Progenitor cell of endocrine pancreas (in vitro differentiated cells): ENCODE measurements around the gene PRODH2. TPM values are rescaled to one million over a fixed set of nuclear protein-coding genes. Genes with fewer than 3 reads are reported as not detected.

Source experiments
- DNase-seq: peaks from one replicate; pipeline ENCODE4 v3.0.0; 2021; ENCODE audit warnings: low spot score; ENCODE audit not compliant: unreplicated experiment
- H3K27ac Mint-ChIP-seq: 2 replicates; pipeline ENCODE4 v1.8.0; 2021; ENCODE audit warnings: mild to moderate bottlenecking, moderate library complexity, mixed read lengths
- H3K27me3 Mint-ChIP-seq: 2 replicates; pipeline ENCODE4 v1.8.0; 2021; ENCODE audit warnings: mixed read lengths
- H3K36me3 Mint-ChIP-seq: 2 replicates; pipeline ENCODE4 v1.8.0; 2022; ENCODE audit warnings: mixed read lengths; ENCODE audit not compliant: insufficient read depth
- H3K4me1 Mint-ChIP-seq: 2 replicates; pipeline ENCODE4 v1.8.0; 2021; ENCODE audit warnings: low read depth, mixed read lengths
- H3K4me3 Mint-ChIP-seq: 2 replicates; pipeline ENCODE4 v1.8.0; 2021; ENCODE audit warnings: low read depth, mild to moderate bottlenecking, moderate library complexity, mixed read lengths
- H3K9me3 Mint-ChIP-seq: 2 replicates; pipeline ENCODE4 v1.8.0; 2021; ENCODE audit warnings: low read depth, mixed read lengths
- total RNA-seq: library from RNA; stranded (reverse); gene quantifications from 2 replicates; pipeline ENCODE4 v1.2.1, GENCODE V29; 2021
- TF ChIP-seq, protein P1 (sequence below): fragments of 200-600 bp; sonication (generic); IDR thresholded peaks from one replicate; pipeline ENCODE4 v1.5.0; 2021; ENCODE audit warnings: antibody characterized with exemption, mild to moderate bottlenecking; ENCODE audit not compliant: unreplicated experiment

Gene PRODH2
- total RNA-seq, 1 donor from 2014 or later, result 5.3 TPM

DNA sequence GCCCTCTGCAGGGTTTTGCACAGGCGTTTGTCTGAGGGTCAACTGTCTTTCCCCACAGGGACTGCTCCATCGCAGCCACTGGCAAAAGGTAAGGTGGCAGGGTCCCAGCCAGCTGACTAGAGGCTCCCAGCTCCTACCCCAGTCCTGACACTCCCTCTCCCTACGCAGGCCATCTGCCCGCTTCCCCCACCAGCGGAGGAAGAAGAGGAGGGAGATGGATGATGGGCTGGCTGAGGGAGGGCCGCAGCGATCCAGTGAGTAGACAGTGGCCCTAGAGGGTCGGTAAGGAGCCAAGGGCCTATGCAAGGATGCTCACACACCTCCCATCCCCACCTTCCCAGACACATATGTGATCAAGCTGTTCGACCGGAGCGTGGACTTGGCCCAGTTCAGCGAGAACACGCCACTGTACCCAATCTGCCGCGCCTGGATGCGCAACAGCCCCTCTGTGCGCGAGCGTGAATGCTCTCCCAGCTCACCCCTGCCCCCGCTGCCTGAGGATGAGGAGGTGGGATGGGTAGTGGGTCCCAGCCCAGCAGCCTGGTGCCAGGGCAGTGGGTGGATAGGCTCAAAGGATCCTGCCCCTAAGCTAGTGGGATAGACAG is 59.8 kb downstream of the PRODH2 start:
- Mint-ChIP-seq H3K4me3 (no peak overlapping the region), H3K4me1 (peaks cover 20% of the 10 kb centered on the region), H3K27ac (no peak overlapping the region), H3K36me3 (peaks cover 15% of the 10 kb centered on the region), H3K9me3 (no peaks in the 10 kb centered on the region), H3K27me3 (peaks cover 20% of the 10 kb centered on the region)
- TF ChIP-seq, protein P1, sequence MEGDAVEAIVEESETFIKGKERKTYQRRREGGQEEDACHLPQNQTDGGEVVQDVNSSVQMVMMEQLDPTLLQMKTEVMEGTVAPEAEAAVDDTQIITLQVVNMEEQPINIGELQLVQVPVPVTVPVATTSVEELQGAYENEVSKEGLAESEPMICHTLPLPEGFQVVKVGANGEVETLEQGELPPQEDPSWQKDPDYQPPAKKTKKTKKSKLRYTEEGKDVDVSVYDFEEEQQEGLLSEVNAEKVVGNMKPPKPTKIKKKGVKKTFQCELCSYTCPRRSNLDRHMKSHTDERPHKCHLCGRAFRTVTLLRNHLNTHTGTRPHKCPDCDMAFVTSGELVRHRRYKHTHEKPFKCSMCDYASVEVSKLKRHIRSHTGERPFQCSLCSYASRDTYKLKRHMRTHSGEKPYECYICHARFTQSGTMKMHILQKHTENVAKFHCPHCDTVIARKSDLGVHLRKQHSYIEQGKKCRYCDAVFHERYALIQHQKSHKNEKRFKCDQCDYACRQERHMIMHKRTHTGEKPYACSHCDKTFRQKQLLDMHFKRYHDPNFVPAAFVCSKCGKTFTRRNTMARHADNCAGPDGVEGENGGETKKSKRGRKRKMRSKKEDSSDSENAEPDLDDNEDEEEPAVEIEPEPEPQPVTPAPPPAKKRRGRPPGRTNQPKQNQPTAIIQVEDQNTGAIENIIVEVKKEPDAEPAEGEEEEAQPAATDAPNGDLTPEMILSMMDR, result no peak
- DNase-seq, result no peak

DNA sequence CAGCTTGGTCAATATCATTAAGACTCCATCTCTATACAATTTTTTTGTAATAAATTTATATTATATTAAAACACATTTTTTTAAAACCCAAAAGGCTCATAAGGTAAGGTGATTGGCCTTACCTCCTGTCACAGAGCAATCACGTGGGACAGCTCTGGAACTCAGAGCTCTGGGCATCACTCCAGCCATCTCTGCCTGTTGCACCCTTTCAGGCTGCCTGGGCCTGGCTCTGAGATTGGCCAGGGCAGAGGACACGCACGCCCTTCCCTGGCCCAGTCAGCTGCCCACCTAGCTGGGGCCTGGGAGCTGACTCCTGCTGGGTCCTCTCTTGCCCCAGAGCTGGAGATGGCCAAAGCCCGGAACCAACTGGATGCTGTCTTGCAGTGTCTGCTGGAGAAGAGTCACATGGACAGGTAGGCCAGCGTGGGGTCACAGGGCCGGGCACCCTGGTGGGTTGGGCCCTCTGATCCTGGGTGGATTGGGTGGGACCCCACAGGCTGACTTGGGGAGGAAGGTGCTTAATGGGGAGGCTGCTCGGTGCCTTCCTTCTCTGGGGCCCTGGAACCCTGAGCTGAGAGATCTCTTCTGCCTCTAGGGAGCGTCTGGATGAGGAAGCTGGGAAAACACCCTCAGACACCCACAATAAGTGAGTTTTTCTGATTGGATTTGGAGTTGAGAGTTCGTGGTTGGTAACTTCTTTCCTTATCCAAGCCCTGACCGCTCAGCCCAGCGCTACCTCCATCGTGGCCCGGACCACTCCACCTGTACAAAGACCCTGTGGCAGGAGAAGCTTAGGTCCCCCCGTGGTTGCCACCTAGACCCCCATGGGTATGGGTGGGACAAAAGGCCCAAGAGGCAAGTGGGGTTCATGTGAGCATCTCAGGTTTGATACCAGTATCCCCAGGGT is 60.6 kb downstream of the PRODH2 start:
- DNase-seq, result no peak
- H3K27ac Mint-ChIP-seq, result no peak overlapping the region
- H3K27me3 Mint-ChIP-seq, result peaks cover 20% of the 10 kb centered on the region
- H3K4me3 Mint-ChIP-seq, result no peak overlapping the region
- TF ChIP-seq, protein P1, result no peak
- peaks cover 20% of the 10 kb centered on the region for H3K4me1 Mint-ChIP-seq
- peaks cover 16% of the 10 kb centered on the region for H3K36me3 Mint-ChIP-seq
- no peaks in the 10 kb centered on the region for H3K9me3 Mint-ChIP-seq

DNA sequence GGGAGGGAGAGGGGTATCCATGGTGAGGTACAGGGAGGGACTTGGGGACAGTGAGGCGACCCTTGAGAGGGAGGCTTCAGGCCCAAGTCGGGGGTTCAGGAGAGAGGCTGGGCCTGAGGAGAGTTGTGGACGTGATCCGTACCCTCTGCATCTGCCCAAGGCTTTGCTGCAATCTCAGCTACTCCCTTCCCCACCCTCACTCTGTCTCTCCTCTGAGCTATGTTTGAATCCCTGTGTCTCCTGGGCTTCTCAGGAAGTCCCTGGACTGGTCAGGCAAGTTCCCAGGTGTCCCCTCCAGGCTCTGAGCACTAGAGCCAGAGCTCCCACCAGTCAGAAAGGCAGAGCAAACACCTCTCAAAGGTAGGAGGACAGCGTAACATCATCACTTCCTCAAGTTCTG is 62.5 kb downstream of the PRODH2 start:
- TF ChIP-seq, protein P1, result no peak
- H3K4me3 Mint-ChIP-seq, result peak overlapping the region; percentile 49
- H3K27me3 Mint-ChIP-seq, result peaks cover 12% of the 10 kb centered on the region
- peaks cover 14% of the 10 kb centered on the region for H3K36me3 Mint-ChIP-seq
- peaks cover 27% of the 10 kb centered on the region for H3K4me1 Mint-ChIP-seq
- no peak for DNase-seq
- no peak overlapping the region for H3K27ac Mint-ChIP-seq
- no peaks in the 10 kb centered on the region for H3K9me3 Mint-ChIP-seq

Other genes starting within 250 kb of the PRODH2 start
- gene ATP4A, start 249.2 kb downstream of the PRODH2 start, total RNA-seq, result 0.18 TPM in 1 of 2 replicates, not detected in the other
- gene PMIS2, start 226.7 kb downstream of the PRODH2 start, total RNA-seq, result not detected in 2 replicates
- gene HAUS5, start 200.1 kb downstream of the PRODH2 start, total RNA-seq, result 32.9 and 34.1 TPM in 2 replicates
- 69.2 and 76.0 TPM in 2 replicates for gene RBM42, start 183.8 kb downstream of the PRODH2 start, total RNA-seq
- gene ETV2, start 171.1 kb downstream of the PRODH2 start, total RNA-seq, result 1.0 and 1.3 TPM in 2 replicates
- 307 and 315 TPM in 2 replicates for gene COX6B1, start 164.5 kb downstream of the PRODH2 start, total RNA-seq
- gene UPK1A, start 146.3 kb downstream of the PRODH2 start, total RNA-seq, result not detected in 2 replicates
- gene ZBTB32, start 108.3 kb downstream of the PRODH2 start, total RNA-seq, result not detected in 2 replicates
- 65.0 and 70.2 TPM in 2 replicates for gene KMT2B, start 94.8 kb downstream of the PRODH2 start, total RNA-seq
- 5.1 TPM in 2 replicates for gene IGFLR1, start 70.4 kb downstream of the PRODH2 start, total RNA-seq
- gene U2AF1L4, start 67.4 kb downstream of the PRODH2 start, total RNA-seq, result 35.5 and 37.4 TPM in 2 replicates
- gene PSENEN, start 67.2 kb downstream of the PRODH2 start, total RNA-seq, result 81.4 and 83.8 TPM in 2 replicates
- 12.7 and 13.1 TPM in 2 replicates for gene LIN37, start 64.3 kb downstream of the PRODH2 start, total RNA-seq
- 0.33 TPM in 1 of 2 replicates, not detected in the other for gene HSPB6, start 55.8 kb downstream of the PRODH2 start, total RNA-seq
- gene PROSER3, start 54.7 kb downstream of the PRODH2 start, total RNA-seq, result 58.6 and 62.3 TPM in 2 replicates
- gene ARHGAP33, start 37.3 kb downstream of the PRODH2 start, total RNA-seq, result 46.3 and 54.3 TPM in 2 replicates
- gene NPHS1, start 39.7 kb upstream of the PRODH2 start, total RNA-seq, result 15.7 and 17.5 TPM in 2 replicates
- 97.5 and 100.0 TPM in 2 replicates for gene KIRREL2, start 44.1 kb upstream of the PRODH2 start, total RNA-seq
- gene APLP1, start 55.7 kb upstream of the PRODH2 start, total RNA-seq, result 134 and 135 TPM in 2 replicates
- gene NFKBID, start 87.7 kb upstream of the PRODH2 start, total RNA-seq, result 11.4 and 13.9 TPM in 2 replicates
- gene HCST, start 89.7 kb upstream of the PRODH2 start, total RNA-seq, result 1.6 TPM in 1 of 2 replicates, not detected in the other
- not detected in 2 replicates for gene TYROBP, start 95.5 kb upstream of the PRODH2 start, total RNA-seq
- 31.0 and 31.5 TPM in 2 replicates for gene LRFN3, start 123.5 kb upstream of the PRODH2 start, total RNA-seq
- 13.3 and 14.4 TPM in 2 replicates for gene SDHAF1, start 182.3 kb upstream of the PRODH2 start, total RNA-seq
- 32.8 and 33.2 TPM in 2 replicates for gene SYNE4, start 196.0 kb upstream of the PRODH2 start, total RNA-seq
- 32.9 and 36.8 TPM in 2 replicates for gene ALKBH6, start 201.4 kb upstream of the PRODH2 start, total RNA-seq
- gene CLIP3, start 220.0 kb upstream of the PRODH2 start, total RNA-seq, result 16.2 and 17.9 TPM in 2 replicates
- 10.1 and 10.4 TPM in 2 replicates for gene THAP8, start 241.4 kb upstream of the PRODH2 start, total RNA-seq
- gene WDR62, start 242.1 kb upstream of the PRODH2 start, total RNA-seq, result 9.2 and 10.6 TPM in 2 replicates